CMK (cell line): ENCODE results near the gene COL6A3.
"Not testable (repeated sequence)": the region's sequence is repeated elsewhere in the genome, so short reads cannot be mapped to it uniquely, and the experiment has no call there.

Experiments used
- DNase-seq: peaks from one replicate; pipeline ENCODE4 v3.0.0-alpha.2; 2010; ENCODE audit warnings: low read depth

COL6A3 gene

GRCh38 chr2:237412646-237412987 is 1.3 kb downstream of the COL6A3 start:
- no peak for DNase-seq

GRCh38 chr2:237411683-237412423 is 2.1 kb downstream of the COL6A3 start:
- no peak for DNase-seq

- no peak for DNase-seq
These were observed 2.8 kb downstream of the COL6A3 start for GRCh38 chr2:237411092-237411601.

GRCh38 chr2:237409263-237409662 is 4.7 kb downstream of the COL6A3 start:
- not testable (repeated sequence) for DNase-seq

GRCh38 chr2:237408335-237409000 is 5.5 kb downstream of the COL6A3 start:
- no peak for DNase-seq

GRCh38 chr2:237407700-237408099 is 6.3 kb downstream of the COL6A3 start:
- no peak for DNase-seq

- no peak for DNase-seq
These were observed 7.5 kb downstream of the COL6A3 start for GRCh38 chr2:237406371-237406895.

- no peak for DNase-seq
These were observed 8.4 kb downstream of the COL6A3 start for GRCh38 chr2:237405605-237406004.

- no peak for DNase-seq
These were observed 8.9 kb downstream of the COL6A3 start for GRCh38 chr2:237405006-237405559.

- no peak for DNase-seq
These were observed 9.6 kb downstream of the COL6A3 start for GRCh38 chr2:237404413-237404812.

- no peak for DNase-seq
These were observed 10.7 kb downstream of the COL6A3 start for GRCh38 chr2:237403024-237403882.

- DNase-seq, result no peak
These were observed 13.8 kb downstream of the COL6A3 start for GRCh38 chr2:237400199-237400598.

GRCh38 chr2:237397072-237397471 is 16.9 kb downstream of the COL6A3 start:
- no peak for DNase-seq

GRCh38 chr2:237393523-237393922 is 20.4 kb downstream of the COL6A3 start:
- DNase-seq, result no peak

GRCh38 chr2:237392186-237392585 is 21.8 kb downstream of the COL6A3 start:
- DNase-seq, result no peak

GRCh38 chr2:237391140-237391539 is 22.8 kb downstream of the COL6A3 start:
- DNase-seq, result no peak

- DNase-seq, result no peak
These were observed 23.7 kb downstream of the COL6A3 start for GRCh38 chr2:237390235-237390634.

GRCh38 chr2:237389831-237390230 is 24.1 kb downstream of the COL6A3 start:
- DNase-seq, result no peak

- DNase-seq, result no peak
These were observed 25.9 kb downstream of the COL6A3 start for GRCh38 chr2:237388036-237388435.

- DNase-seq, result no peak
These were observed 29.3 kb downstream of the COL6A3 start for GRCh38 chr2:237384672-237385020.

GRCh38 chr2:237383991-237384671 is 29.8 kb downstream of the COL6A3 start:
- no peak for DNase-seq

GRCh38 chr2:237380768-237381167 is 33.2 kb downstream of the COL6A3 start:
- DNase-seq, result no peak
